Stimulated activated CD4-positive, alpha-beta T cell treated with anti-CD3 and anti-CD28 coated beads, Interleukin-2, amount 100 ng/mL, for 24 hours (primary cell): ENCODE data around the gene CEACAM21.
A peak's percentile ranks its signal among the peaks of the same experiment; 100 is the strongest.
"Not testable (repeated sequence)": the region's sequence is repeated elsewhere in the genome, so short reads cannot be mapped to it uniquely, and the experiment has no call there.

Experiments used
- DNase-seq, 2 donors: peaks; one replicate each; pipeline ENCODE4 v3.0.0-alpha.2; 2020

The CEACAM21 gene

DNA sequence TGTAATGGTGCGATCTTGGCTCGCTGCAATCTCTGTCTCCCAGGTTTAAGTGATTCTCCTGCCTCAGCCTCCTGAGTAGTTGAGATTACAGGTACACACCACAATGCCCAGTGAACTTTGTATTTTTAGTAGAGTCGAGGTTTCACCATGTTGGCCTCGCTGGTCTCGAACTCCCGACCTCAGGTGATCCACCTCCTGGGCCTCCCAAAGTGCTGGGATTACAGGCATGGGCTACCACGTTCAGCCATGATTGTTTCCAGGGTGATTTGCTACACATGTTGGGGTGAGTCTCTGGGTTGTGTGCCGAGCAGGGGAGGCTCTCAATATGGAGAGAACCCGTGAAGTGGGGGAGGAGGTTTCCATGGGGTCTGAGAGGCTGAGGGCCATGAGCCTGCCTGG lies 24.8 kb upstream of the CEACAM21 start:
- peak in 1 of 2 donors; percentile 46 for DNase-seq

DNA sequence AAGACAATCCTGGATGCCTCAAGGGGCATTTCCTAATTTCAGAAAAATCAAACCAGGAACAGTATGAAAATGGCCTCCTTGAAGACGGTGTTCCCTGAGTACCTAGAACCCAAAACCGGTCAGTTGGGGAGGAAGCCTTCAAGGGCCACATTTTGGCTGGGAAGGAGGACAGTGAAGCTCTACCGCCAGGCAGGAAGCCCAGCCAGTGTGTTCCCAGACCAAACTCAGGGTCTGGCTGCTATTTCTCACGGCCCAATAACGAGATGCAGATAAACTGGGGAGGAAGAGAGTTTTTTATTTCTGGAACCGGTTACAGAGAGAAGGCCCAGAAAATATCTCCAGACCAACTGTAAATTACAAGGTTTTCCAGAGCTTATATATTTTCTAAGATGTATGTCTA lies 24.3 kb upstream of the CEACAM21 start:
- DNase-seq = no peak

DNA sequence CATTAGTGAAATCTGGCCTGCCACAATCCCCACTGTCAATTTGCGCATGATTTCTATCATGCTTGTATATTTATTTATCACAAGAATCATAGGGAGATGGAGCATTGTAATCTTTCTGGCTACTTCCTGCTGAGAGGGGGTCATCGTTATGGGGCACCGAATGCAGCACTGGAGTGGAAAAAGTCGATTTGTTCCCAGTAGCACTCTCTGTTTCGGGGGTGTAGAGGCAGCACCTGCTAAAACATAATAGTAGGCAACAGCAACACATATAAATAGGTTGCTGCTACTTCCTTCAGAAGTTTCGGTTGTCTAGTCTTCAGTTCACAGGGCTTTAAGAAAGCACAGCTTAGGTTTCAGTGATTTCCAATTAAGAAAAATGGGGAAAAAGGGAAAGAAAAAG lies 23.4 kb upstream of the CEACAM21 start:
- DNase-seq = no peak

DNA sequence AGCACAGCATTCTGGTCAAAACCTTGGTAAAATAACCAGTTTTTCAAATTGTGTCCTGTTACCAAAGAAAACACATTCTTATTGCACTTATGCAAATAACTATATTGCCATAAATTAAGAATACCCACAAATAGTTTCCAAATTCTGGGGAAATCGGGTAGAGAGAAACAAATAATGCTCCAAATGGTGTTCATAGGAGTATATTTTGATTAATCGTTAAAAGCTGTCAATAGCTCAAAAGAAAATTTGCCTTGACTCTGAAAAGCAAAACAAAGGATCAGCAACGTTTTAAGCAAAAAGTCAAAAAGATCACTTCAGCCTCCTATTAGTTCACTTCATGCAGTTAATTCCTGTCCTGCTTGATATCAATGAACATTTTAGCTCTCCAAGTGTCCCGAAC lies 22.2 kb upstream of the CEACAM21 start:
- DNase-seq = no peak

DNA sequence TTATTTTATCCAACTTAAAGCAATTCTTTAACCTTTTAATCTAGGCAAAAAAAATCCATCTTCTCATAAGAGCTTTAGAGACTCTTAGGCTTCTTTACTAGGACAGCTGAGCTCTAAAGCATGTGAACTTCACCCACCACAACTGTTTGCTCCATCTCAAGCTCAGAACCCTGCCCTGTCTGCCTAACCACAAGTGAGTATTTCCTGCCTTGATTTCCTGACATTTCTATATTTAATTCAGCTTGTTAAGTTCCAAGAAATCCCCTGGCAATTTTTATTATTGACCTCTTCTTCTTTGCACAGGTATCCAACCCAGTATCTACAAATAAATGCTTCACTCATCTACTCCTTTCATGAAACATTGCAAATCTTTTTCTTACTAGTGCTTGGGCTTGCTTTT lies 21.1 kb upstream of the CEACAM21 start:
- no peak for DNase-seq

DNA sequence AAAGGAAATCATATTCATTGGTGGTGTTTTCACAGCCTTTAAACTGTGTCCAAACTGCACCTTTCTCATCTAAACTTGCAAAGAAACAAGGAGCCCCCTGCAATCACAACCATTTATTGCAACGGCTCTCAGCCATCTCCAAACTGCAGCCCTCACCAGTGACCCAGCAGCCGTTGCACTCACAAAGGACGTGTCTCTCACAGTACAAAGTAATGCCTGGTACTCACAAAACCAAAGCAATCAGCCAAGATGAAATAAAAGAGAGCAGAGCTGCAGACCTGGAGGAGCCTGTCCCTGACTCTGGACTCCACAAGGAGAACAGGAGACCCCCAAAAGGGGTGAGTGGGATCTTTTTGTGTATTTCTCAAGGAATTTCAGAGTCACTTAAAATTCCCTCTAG lies 20.2 kb upstream of the CEACAM21 start:
- no peak for DNase-seq

DNA sequence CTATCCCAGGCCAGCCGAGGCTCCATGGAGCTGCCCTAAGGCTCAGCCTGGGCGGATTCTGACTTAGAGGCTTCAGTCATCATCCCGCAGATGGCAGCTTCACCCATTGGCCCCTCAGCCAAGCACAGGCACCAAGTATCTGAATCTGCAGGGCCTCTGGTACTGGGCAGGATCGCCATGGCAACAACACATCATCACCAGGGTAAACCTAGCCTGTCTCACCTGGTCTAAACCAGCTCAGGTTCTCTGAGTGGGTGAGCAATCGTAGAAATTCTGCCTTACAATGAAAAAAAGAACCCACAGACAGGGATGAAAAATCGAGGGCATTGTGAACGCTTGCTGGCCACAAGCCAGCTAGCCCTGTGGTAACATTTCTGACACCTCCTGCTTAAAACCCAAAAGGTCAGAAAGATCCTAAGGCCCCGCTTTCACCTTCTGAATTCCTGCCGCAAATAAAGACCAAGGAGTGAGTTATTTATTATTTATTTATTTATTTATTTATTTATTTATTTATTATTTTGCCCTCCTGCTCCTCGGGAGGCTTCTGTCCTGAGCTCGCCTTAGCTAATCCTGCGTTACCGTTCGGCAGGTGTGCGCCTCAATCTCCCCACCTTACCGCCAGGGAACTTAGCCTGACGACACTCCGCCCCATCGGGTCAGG lies 12.0 kb upstream of the CEACAM21 start:
- DNase-seq = peak; percentile 54 to 55

DNA sequence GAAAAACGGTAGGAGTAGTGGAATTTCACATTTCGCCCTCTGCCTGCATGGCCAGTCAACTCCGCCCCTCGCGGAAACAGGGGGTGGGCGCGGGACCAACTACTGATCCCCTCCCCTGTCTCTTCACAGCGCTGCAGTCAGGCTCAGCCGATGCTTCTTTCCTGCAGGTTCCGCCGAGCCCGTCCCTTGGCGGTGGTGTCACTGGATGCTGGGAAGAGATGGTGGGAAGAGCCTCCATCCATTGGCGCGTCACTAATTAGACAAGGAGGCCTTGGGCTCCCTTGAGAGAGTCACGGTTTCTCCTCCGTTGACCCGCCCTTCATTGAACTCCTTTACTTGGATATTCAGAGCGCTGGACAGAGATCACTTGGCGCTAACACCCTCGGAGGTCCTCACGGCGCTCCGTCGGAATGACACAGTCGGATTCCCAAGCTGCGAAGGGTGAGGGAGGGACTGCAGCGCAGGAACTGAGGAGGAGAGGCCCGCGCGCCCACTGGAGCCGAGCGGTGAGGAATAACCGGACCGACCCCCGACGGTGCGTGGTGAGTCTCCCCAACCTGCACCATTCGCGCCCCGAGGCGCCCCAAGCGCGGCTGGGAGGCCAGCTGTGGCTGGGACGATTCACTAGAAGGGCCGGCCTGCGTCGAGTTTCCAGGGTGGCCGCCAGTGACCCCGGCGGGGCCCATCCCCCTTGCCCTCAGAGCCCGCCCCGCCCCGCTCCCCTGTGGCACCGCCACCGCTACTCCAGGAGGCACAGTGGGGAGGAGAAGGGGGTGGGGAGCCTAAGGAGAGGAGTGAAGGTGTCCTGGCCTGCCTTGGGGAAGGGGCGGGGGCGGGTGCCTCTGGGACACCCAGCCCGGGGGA lies 11.2 kb upstream of the CEACAM21 start:
- DNase-seq = peak; percentile 45 to 47

DNA sequence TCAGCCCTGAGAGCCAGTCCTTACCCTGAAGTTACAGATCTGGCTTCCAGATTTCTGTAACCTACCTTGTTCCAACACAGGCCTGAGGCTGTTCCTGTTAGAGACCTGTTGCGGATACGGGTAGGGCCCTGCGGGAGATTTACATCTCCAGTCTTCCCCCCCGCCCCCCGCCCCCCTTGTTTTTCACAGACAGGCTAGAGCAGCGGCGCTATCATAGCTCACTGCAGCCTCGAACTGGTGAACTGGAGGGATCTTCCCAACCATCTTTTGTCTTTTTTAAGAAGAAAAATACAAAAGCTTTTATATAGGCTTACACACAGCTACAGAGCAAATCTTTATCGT lies 10.6 kb upstream of the CEACAM21 start:
- no peak for DNase-seq

DNA sequence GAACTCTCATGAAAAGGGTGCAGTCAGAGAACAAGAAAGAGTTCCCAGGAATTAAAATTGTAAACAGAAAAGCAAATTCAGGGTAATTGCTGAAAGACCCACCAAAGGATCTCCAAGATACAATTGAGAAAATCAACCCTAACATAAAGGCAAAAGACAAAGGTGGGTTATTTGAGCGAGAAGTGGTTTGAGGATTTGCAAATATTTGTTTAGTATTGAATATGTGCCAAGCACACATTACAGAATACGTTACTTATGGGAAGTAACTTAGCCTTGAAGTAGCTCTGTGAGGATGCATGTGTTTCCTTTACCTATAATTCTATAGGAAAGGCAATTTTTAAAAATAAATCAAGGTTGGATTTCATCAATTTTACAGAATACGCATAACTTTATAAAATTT lies 10.0 kb upstream of the CEACAM21 start:
- no peak for DNase-seq

DNA sequence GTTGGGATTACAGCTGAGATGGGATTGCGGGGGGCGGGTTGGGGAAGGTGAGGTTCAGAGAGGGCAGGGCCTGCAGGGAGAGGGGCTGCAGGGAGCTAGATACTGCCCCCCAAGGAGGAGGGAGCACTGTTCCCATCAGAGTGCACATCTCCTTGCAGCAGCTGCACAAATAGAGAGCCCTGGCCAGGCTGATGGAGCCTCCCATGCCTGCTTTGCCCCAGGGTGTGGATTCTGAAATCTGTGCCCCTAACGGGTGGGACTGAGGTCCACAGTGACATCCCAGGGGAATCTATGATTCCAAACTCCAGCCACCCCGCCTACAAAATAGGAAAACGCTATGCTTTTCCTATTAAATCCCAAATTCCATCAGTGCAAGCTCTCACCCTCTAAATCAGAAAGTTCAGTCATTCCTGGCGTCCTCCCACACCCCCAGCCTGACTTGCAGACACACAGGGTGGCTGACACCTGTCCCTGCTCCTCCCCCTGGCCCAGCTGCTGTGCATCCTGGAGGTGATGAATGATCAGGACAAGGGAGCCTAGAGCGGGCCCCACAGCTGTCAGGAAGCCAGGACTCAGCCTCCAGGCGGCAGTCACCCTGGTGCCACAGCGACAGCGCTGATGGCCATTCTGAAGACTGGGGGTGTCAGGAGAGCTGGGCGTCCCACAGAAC lies 6.3 kb upstream of the CEACAM21 start:
- no peak for DNase-seq

DNA sequence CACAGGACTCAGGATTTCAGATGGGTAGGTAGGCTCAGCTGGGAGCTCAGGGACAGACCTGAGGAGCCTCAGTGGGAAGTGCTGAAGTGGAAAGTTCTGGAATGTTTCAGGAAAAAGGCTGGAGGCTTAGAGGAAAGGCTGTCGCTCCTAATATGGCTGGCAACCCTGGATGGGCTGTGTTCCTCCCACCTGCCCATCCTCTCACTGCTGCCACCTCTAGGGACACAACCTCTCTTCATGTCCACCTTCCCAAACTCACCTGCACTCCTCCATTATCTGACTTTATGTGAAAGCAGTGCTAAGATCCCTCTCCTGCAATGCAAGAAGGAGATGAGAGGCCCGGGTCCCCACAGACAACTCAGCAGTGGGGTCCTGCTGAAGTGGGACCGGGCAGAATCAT lies 5.8 kb upstream of the CEACAM21 start:
- DNase-seq = no peak

DNA sequence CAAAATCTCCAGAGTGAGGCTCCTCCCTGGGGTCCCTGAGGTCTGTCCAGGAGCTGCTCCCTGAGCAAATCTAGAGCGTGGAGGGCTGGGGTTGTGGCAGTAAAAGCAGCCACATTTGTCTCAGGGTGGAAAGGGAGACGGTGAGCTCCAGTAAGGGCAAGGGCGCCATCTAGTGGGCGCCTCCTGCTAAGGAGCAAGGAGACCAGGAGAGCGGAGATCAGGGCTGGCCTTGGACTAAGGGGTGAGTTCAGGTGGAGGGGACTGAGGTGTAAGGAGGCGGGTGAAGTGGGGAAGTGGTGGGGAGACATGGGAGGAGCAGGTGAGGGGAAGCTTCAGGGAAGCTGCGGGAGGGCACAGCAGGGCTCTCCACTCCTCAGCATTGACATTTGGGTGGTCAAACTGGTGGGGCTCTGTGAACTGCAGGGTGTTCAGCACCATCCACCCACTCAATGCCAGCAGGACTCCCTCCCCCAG lies 5.3 kb upstream of the CEACAM21 start:
- DNase-seq = peak; percentile 91

DNA sequence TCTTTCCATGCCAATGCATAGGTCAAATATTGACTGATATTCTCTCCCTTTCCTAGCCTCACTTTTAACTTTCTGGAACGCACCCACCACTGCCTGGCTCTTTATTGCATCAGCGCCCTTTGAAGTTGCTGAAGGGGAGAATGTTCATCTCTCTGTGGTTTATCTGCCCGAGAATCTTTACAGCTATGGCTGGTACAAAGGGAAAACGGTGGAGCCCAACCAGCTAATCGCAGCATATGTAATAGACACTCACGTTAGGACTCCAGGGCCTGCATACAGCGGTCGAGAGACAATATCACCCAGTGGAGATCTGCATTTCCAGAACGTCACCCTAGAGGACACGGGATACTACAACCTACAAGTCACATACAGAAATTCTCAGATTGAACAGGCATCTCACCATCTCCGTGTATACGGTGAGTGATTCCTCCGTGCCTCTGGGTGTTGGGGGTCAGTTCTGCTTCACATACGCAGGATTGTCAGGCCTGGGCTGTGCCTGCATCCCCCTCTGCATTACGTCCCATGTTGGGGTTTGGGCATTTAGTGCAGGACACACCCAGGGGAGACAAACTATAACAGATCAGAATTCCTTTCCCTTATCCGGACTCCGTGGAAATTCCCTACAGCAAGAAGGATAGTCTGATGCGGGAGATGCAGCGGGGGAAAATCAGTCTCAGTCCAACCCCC lies 1.3 kb downstream of the CEACAM21 start:
- DNase-seq = no peak

DNA sequence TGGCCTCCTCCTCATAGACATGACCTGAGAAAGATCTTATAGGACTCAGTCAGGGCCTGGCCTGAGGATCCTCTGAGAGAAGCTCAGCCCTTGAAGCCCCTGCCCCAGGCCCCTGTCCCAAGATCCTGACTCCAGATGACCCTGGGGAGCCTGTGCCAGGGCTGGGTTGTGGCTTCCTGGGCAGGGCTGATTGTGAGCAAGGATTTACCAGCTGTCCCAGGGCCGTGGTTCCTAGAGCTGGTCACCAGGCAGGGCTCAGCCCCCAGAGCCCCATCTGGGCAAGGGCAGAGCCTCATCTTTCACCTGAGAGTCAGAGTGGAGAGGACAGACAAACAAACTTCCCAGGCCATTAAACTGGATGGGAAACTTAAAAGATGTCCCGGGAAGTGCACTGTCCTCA lies 1.9 kb downstream of the CEACAM21 start:
- DNase-seq = no peak

DNA sequence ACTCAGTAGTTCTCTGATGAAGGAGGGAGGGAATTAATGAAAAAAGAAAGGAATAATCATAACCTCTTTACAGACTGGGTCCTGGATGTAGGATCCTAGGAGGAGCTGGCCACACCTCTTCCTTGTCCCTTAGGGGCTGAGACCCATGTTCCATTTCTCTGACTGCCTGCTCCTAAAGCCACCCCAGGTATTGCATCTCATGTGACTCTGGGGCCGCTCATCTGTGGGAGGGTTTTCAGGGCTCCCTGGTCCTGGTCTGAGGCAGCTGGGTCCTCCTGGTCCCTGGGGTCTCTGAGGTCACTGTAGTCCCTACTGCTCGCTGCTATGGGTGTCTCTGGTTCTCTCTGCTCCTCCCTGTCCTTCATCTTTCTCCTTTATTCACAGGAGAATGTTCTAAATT lies 2.9 kb downstream of the CEACAM21 start:
- no peak for DNase-seq

DNA sequence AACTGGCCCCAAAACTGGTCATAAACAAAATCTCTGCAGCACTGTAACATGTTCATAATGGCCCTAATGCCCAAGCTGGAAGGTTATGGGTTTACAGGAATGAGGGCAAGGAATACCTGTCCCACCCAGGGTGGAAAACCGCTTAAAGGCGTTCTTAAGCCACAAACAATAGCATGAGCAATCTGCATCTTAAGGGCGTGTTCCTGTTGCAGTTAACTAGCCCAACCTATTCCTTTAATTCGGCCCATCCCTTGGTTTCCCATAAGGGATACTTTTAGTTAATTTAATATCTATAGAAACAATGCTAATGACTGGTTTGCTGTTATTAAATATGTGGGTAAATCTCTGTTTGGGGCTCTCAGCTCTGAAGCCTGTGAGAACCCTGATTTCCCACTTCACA lies 5.1 kb downstream of the CEACAM21 start:
- not testable (repeated sequence) for DNase-seq

DNA sequence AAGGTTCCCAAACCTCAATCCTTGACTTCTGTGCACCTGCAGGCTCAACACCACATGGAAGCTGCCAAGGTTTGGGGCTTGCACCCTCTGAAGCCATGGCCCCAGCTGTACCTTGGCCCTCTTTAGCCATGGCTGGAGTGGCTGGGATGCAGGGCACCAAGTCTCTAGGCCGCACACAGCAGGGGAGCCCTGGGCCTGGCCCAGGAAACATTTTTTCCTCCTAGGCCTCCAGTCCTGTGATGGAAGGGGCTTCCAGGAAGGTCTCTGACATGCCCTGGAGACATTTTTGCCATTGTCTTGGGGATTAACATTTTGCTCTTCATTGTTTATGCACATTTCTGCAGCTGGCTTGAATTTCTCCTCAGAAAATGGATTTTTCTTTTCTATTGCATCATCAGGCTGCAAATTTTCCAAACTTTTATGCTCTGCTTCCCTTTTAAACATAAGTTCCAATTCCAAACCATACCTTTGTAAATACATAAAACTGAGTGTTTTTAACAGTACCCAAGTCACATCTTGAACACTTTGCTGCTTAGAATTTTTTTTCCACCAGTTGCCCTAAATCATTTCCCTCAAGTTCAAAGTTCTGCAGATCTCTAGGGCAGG lies 6.7 kb downstream of the CEACAM21 start:
- not testable (repeated sequence) for DNase-seq

DNA sequence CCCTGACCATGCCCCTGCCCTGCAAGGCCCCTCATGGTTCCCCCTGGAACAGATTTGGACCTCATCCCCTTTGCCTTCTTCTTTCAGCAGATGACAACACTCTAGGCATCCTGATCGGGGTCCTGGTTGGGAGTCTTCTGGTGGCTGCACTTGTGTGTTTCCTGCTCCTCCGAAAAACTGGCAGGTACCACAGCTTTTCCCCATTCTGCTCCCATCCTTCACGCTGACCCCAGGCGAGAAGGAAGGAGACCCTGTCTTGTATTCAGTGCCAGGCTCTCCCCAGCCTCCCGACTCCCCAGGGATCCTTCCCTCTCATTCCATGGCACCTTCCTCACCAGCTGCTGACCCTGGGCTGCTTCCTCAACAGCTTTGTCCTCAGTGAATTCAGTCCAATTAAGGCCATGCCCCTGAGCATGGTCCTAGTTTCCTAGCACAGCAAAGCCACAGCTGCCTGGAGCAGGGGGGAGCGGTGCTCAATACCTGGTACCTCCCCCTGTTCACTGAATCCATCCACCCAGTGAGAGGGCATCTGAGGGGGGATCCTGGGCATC lies 8.4 kb downstream of the CEACAM21 start:
- no peak for DNase-seq

DNA sequence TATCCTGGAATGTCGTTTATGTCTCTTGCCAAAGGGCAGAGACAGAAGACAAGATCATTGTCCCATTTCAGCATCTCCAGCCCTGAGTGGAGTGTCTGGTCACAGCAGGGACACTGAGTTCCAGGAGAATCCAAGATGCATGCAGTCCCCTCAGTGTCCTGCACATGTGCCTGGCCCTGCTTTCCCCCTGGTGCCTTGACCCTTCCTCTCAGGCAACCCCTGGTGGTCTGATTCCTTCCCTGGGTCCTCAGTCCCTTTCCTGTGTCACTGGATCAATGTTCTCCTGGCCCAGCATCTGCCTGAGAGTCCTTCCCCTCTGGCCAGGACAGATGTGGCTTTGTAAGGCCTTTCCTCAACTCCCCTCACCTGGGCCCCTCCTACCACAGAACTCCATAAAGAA lies 9.0 kb downstream of the CEACAM21 start:
- DNase-seq = no peak

DNA sequence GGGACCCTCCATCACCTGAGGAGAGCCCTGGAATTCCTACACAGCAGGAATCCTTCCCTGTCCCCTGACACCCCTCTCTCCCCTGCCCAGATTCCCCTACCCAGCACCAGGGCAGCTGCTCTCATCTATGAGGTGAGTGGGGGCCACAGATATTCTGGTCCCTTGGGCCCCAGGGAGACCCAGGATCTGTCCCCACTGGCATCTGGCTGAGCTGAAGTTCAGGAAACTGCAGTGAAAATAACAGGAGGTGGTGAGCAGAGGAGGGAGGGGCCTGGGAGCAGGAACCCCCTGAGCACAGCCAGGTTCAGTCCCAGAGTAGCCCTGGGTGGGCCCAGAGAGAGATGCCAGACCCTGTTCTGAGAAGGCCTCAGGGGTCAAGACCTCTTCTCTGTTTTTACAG lies 10.1 kb downstream of the CEACAM21 start:
- no peak for DNase-seq

DNA sequence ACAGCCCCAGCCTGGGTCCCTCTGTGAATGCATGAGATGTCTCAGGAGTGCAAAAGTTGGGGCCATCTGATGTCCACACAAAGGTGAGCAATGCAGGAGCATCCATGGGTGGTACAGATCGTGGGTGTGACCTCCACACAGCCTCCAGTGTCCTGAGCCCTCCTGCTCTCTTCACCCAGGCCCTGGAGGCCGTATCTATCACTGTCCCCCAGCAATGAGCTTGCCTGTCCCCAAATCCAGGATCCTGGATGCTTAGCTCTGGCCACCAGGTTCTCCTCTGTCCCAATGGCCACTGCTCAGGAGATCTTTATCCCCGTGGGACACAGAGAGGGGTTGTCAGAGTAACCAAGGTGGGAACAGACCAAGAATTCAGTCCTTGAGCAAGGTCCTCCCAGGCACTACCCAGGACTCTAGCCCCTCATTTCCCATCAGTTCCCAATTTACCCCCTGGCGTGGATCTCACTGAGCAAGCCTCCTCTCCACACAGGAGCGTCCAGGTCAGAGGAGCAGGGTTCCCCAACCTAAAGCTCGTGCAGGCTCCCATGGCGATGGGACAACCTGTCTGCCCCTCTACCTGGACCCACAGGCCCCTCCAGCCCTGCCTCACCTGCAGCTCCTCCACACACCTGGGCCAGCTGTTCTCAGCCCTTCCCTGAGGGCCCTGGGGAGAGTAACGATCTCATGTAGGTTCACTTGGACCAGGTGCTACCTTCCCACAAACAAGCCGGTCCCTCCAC lies 11.3 kb downstream of the CEACAM21 start:
- no peak for DNase-seq
